ENCODE measurements around the gene SMCO3.

Gene SMCO3

DNA sequence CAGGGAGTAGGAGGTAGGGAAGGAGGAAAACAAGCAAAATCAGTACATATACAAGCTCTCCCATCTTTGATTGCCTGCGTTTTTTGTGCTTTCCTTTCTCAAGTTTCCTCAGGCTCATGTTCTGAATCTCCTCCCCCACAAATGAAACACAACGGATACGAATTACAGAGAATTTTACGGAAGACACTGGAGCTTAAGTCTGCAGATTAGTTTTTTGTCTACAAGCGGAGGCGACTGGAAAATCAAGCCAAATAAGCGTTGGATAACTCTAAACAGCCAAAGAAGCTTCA is 11.3 kb downstream of the SMCO3 start:
- TF ChIP-seq CTCF (IDR thresholded peaks at IDR 0.05; ENCODE audit: borderline replicate concordance, control extremely low read depth, extremely low read depth, insufficient read depth, missing control alignments) = no peak
- in situ Hi-C loops (cut with MboI; ENCODE audit: low sequenced_read_pairs, unreplicated experiment) = no loop called here
- no peak for DNase-seq (ENCODE audit: low spot score)

GRCh38 chr12:14802247-14802646 is 11.7 kb downstream of the SMCO3 start:
- in situ Hi-C loops (cut with MboI; ENCODE audit: low sequenced_read_pairs, unreplicated experiment) = no loop called here
- no peak for DNase-seq (ENCODE audit: low spot score)

GRCh38 chr12:14795028-14795448 is 18.9 kb downstream of the SMCO3 start:
- in situ Hi-C loops (cut with MboI; ENCODE audit: low sequenced_read_pairs, unreplicated experiment) = no loop called here
- DNase-seq (ENCODE audit: low spot score) = no peak
- TF ChIP-seq CTCF (IDR thresholded peaks at IDR 0.05; ENCODE audit: borderline replicate concordance, control extremely low read depth, extremely low read depth, insufficient read depth, missing control alignments) = no peak

More at GRCh38 chr12:14802247-14802646, 11.7 kb downstream of the SMCO3 start:
- TF ChIP-seq CTCF (IDR thresholded peaks at IDR 0.05; ENCODE audit: borderline replicate concordance, control extremely low read depth, extremely low read depth, insufficient read depth, missing control alignments) = no peak

DNA sequence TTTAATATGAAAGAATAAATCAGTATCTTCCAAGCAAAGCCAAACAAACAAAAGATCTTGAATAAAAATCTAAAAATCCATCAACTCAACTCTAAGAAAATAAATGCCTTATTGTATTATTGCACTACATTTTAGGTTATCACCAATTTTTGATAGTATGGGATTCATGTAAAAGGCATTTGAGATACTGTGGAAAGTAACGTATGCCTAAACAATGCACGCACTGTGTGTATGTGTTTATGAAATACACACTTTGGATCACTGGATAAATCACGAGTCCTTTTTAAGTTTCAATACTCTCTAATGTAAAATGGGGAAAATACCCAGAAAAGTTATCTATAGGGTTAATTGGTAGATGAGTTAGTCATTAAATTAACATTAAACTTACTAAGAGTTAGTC is 28.4 kb downstream of the SMCO3 start:
- TF ChIP-seq CTCF (IDR thresholded peaks at IDR 0.05; ENCODE audit: borderline replicate concordance, control extremely low read depth, extremely low read depth, insufficient read depth, missing control alignments) = no peak
- DNase-seq (ENCODE audit: low spot score) = no peak
- in situ Hi-C loops (cut with MboI; ENCODE audit: low sequenced_read_pairs, unreplicated experiment) = no loop called here

- no peak for DNase-seq (ENCODE audit: low spot score)
- in situ Hi-C loops (cut with MboI; ENCODE audit: low sequenced_read_pairs, unreplicated experiment) = no loop called here
- TF ChIP-seq CTCF (IDR thresholded peaks at IDR 0.05; ENCODE audit: borderline replicate concordance, control extremely low read depth, extremely low read depth, insufficient read depth, missing control alignments) = no peak
Measured at GRCh38 chr12:14784471-14784870, 29.5 kb downstream of the SMCO3 start.

DNA sequence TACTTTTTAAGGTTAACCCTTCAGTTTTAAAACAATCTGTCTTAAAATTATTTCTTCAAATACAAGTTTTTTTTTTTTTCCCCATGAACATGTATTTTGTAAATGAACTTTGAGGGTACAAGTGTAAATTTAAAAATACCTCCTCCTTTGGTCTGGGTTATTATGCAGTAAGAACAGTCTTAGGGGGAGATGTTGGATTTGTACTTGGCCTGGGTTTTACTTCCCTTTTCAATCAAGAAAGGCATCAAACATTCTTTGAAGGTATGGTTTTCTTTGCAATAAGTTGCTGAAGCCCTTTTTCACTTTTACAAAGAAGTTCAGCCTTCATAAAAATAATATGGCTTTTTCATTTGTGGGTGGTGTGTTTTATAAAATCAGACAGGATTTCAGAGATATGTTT is 31.2 kb downstream of the SMCO3 start:
- in situ Hi-C loops (cut with MboI; ENCODE audit: low sequenced_read_pairs, unreplicated experiment) = no loop called here
- TF ChIP-seq CTCF (IDR thresholded peaks at IDR 0.05; ENCODE audit: borderline replicate concordance, control extremely low read depth, extremely low read depth, insufficient read depth, missing control alignments) = no peak
- no peak for DNase-seq (ENCODE audit: low spot score)

GRCh38 chr12:14781563-14781962 is 32.4 kb downstream of the SMCO3 start:
- in situ Hi-C loops (cut with MboI; ENCODE audit: low sequenced_read_pairs, unreplicated experiment) = no loop called here
- DNase-seq (ENCODE audit: low spot score) = no peak
- TF ChIP-seq CTCF (IDR thresholded peaks at IDR 0.05; ENCODE audit: borderline replicate concordance, control extremely low read depth, extremely low read depth, insufficient read depth, missing control alignments) = no peak
